WTC11 (cell line): ENCODE results near the gene FCHSD2. TPM values are rescaled to one million over a fixed set of nuclear protein-coding genes. Genes with fewer than 3 reads are reported as not detected.
A peak's percentile ranks its signal among the peaks of the same experiment; 100 is the strongest.

Source experiments
- ATAC-seq: fragments of 200-7000 bp; cut with Tn5 transposase; 2 replicates; pipeline ENCODE4 v1.10.0; 2021; ENCODE audit warnings: mild to moderate bottlenecking, moderate library complexity
- CTCF ChIA-PET: fragments of 300-600 bp; sonication (Branson Sonifier 250); formaldehyde crosslinking; loops from one replicate; lab custom pipeline; 2021; ENCODE audit warnings: antibody characterized with exemption; lab: Charles Lee
- POLR2A ChIA-PET: fragments of 350-600 bp; sonication (Branson Sonifier 250); formaldehyde crosslinking; loops from one replicate; lab custom pipeline; 2021; ENCODE audit warnings: antibody characterized with exemption; lab: Charles Lee
- DNase-seq: peaks from one replicate; pipeline ENCODE4 v3.0.0; 2021; ENCODE audit warnings: low spot score
- H3K27ac Mint-ChIP-seq: 2 replicates; pipeline ENCODE4 v1.8.0; 2021; ENCODE audit warnings: mixed read lengths
- H3K27me3 Mint-ChIP-seq: 2 replicates; pipeline ENCODE4 v1.8.0; 2021; ENCODE audit warnings: low read depth, mild to moderate bottlenecking, moderate library complexity, mixed read lengths
- H3K36me3 Mint-ChIP-seq: 2 replicates; pipeline ENCODE4 v1.8.0; 2021; ENCODE audit warnings: mixed read lengths
- H3K4me1 Mint-ChIP-seq: 2 replicates; pipeline ENCODE4 v1.8.0; 2022; ENCODE audit warnings: mixed read lengths
- H3K4me3 Mint-ChIP-seq: 2 replicates; pipeline ENCODE4 v1.8.0; 2021; ENCODE audit warnings: mild to moderate bottlenecking, moderate library complexity, mixed read lengths
- H3K9me3 Mint-ChIP-seq: 2 replicates; pipeline ENCODE4 v1.8.0; 2021; ENCODE audit warnings: mixed read lengths
- ATF1 ChIP-seq: sonication (generic); formaldehyde crosslinking; IDR thresholded peaks from 2 replicates; pipeline ENCODE4 v1.8.1; 2023; ENCODE audit warnings: mild to moderate bottlenecking, moderate library complexity, missing genetic modification reagents
- CBFB ChIP-seq: sonication (generic); formaldehyde crosslinking; IDR thresholded peaks from 2 replicates; pipeline ENCODE4 v1.8.1; 2022; ENCODE audit warnings: mild to moderate bottlenecking, low read depth, missing genetic modification reagents
- CREM ChIP-seq: sonication (generic); formaldehyde crosslinking; IDR thresholded peaks from 2 replicates; pipeline ENCODE4 v1.8.1; 2022; ENCODE audit warnings: mild to moderate bottlenecking, missing genetic modification reagents, moderate library complexity
- FOXK1 ChIP-seq: sonication (generic); formaldehyde crosslinking; IDR thresholded peaks from 2 replicates; pipeline ENCODE4 v1.8.0; 2022; ENCODE audit warnings: mild to moderate bottlenecking, moderate library complexity, missing genetic modification reagents
- FOXP1 ChIP-seq: sonication (generic); formaldehyde crosslinking; IDR thresholded peaks from 2 replicates; pipeline ENCODE4 v1.8.0; 2022; ENCODE audit warnings: missing genetic modification reagents, mild to moderate bottlenecking, moderate library complexity, borderline replicate concordance
- GABPB1 ChIP-seq: sonication (generic); formaldehyde crosslinking; IDR thresholded peaks from 2 replicates; pipeline ENCODE4 v1.8.1; 2023; ENCODE audit warnings: mild to moderate bottlenecking, missing genetic modification reagents
- HMGA2 ChIP-seq: fragments of 250-450 bp; sonication (Bioruptor Pico); IDR thresholded peaks from 2 replicates; pipeline ENCODE4 v1.4.0; 2021; ENCODE audit warnings: mild to moderate bottlenecking, moderate library complexity
- SP1 ChIP-seq: sonication (generic); formaldehyde crosslinking; conservative IDR thresholded peaks from 2 replicates; pipeline ENCODE4 v1.8.1; 2022; ENCODE audit warnings: missing genetic modification reagents
- TEAD4 ChIP-seq: sonication (generic); formaldehyde crosslinking; IDR thresholded peaks from 2 replicates; pipeline ENCODE4 v1.8.0; 2022; ENCODE audit warnings: mild to moderate bottlenecking, missing genetic modification reagents
- ZNF219 ChIP-seq: sonication (generic); formaldehyde crosslinking; IDR thresholded peaks from 2 replicates; pipeline ENCODE4 v1.8.0; 2023; ENCODE audit warnings: missing genetic modification reagents, mild to moderate bottlenecking, borderline replicate concordance
- ZNF263 ChIP-seq: sonication (generic); formaldehyde crosslinking; IDR thresholded peaks from 2 replicates; pipeline ENCODE4 v1.8.1; 2022; ENCODE audit warnings: low read depth, mild to moderate bottlenecking, moderate library complexity, missing genetic modification reagents
- ZNF396 ChIP-seq: fragments of 250-450 bp; sonication (Bioruptor Pico); IDR thresholded peaks from 2 replicates; pipeline ENCODE4 v1.8.0; 2021; ENCODE audit warnings: mild to moderate bottlenecking, moderate library complexity, borderline replicate concordance
- ZNF416 ChIP-seq: fragments of 250-450 bp; sonication (Bioruptor Pico); IDR thresholded peaks from 2 replicates; pipeline ENCODE4 v1.9.0; 2021; ENCODE audit warnings: mild to moderate bottlenecking, inconsistent platforms
- ZNF671 ChIP-seq: fragments of 250-450 bp; sonication (Bioruptor Pico); IDR thresholded peaks from 2 replicates; pipeline ENCODE4 v1.8.0; 2021; ENCODE audit warnings: mild to moderate bottlenecking
- total RNA-seq: library from RNA; stranded (reverse); gene quantifications from 3 replicates; pipeline ENCODE4 v1.2.3, GENCODE V29; 2021
- TF ChIP-seq, protein P1 (sequence below): fragments of 250-450 bp; sonication (Bioruptor Pico); conservative IDR thresholded peaks from 2 replicates; pipeline ENCODE4 v1.9.0; 2021; ENCODE audit warnings: mild to moderate bottlenecking
- TF ChIP-seq, protein P2 (sequence below): sonication (generic); formaldehyde crosslinking; IDR thresholded peaks from 2 replicates; pipeline ENCODE4 v1.8.1; 2023; ENCODE audit warnings: mild to moderate bottlenecking, moderate library complexity, missing genetic modification reagents
- TF ChIP-seq, protein P3 (sequence below): fragments of 250-450 bp; sonication (Bioruptor Pico); IDR thresholded peaks from 2 replicates; pipeline ENCODE4 v1.8.0; 2021; ENCODE audit warnings: mild to moderate bottlenecking
- TF ChIP-seq, protein P4 (sequence below): sonication (generic); formaldehyde crosslinking; IDR thresholded peaks from 2 replicates; pipeline ENCODE4 v1.8.0; 2023; ENCODE audit warnings: mild to moderate bottlenecking, missing genetic modification reagents
- TF ChIP-seq, protein P5 (sequence below): sonication (generic); formaldehyde crosslinking; IDR thresholded peaks from 2 replicates; pipeline ENCODE4 v1.8.1; 2022; ENCODE audit warnings: missing genetic modification reagents, borderline replicate concordance
- TF ChIP-seq, protein P6 (sequence below): sonication (generic); formaldehyde crosslinking; conservative IDR thresholded peaks from 2 replicates; pipeline ENCODE4 v1.8.1; 2022; ENCODE audit warnings: mild to moderate bottlenecking, missing genetic modification reagents
- TF ChIP-seq, protein P7 (sequence below): fragments of 250-450 bp; sonication (Bioruptor Pico); IDR thresholded peaks from 2 replicates; pipeline ENCODE4 v2.1.2; 2022; ENCODE audit warnings: mild to moderate bottlenecking, moderate library complexity
- TF ChIP-seq, protein P8 (sequence below): sonication (generic); formaldehyde crosslinking; IDR thresholded peaks from 2 replicates; pipeline ENCODE4 v1.8.1; 2023; ENCODE audit warnings: mild to moderate bottlenecking, missing genetic modification reagents, moderate library complexity

FCHSD2 gene
- total RNA-seq, 1 experiment from 2014 or later: 10.1 TPM

DNA sequence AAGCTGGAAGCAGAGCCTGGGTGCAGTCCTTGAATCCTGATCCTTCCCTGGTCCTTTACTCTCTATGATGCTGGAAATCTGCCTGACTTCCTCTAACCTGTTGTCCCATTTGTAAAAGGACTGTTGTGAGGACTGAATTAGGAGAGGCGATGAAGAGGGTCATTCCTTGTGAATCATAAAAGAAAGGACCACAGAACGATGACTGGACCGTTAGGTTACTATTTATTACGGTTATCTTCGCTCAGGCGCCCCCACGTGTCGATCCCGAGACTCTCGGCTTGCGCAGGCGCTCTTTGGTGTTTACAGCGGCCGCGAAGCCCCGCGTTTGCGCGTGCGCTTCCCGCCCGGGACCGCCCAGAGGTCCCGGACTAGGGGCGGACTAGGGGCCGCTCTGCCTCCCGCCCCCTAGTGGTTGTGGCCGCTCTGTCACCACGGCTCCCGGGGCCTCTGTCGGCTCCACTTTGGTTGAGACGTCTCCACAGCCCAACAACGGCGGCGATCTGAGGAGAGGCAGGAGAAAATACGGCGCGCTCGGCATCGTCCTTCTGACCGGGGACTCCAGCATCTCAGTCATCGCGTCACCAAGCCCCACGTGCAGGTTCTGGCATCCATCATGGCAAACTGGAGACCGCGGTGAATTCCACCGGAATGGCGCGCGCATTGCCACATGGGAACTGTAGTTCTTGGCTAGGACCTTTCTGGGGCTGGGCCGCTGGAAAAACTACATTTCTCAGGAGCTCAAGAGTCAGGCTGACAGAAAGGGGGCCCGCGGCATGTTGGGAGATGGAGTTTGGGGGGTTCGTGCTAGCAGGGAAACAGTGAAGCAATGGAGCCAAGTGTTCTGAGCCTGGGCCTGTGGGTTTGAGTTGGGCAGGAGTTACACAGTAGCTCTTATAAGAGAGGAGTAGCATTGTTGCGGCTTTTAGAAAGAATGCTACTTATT, 348.4 kb downstream of the FCHSD2 start, which contains the start of gene STARD10 (continued):
- TF ChIP-seq, protein P1, sequence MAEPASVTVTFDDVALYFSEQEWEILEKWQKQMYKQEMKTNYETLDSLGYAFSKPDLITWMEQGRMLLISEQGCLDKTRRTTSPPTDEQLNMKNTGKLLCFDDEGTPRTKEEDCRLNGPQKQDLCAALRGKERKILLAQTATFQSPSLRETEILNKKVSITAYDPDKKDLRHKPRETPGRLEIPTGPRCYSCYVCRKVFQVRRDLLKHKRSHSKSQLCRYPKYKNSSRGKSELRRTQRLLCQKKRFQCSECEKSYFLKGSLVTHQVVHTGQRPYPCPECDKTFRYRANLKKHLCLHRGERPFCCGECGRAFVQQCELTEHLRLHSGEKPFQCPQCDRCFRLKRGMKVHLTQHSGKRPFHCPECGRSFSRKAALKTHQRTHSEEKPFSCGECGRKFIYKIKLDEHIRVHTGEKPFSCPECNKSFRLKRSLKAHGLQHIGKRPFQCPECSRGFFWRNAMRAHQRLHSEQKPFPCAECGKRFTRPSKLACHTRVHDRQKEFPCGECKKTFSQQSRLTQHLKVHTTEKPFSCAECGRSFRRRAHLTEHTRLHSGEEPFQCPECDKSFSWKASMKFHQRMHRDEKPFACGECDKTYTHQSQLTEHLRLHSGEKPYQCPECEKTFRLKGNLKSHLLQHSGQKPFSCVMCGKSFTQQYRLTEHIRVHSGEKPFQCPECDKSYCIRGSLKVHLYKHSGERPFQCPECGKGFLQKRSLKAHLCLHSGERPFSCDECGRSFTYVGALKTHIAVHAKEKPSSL (CRISPR knock-in tag): no peak
- TF ChIP-seq ZNF416 (CRISPR knock-in tag) (0 out of 2 replicates have a peak, but pooled peaks have one; percentile 24), FOXP1 (CRISPR knock-in tag) (peak; percentile 26; the same call in 1 of the 2 replicates), CREM (CRISPR knock-in tag) (peak; percentile 66; the same call in 1 of the 2 replicates), ZNF671 (CRISPR knock-in tag) (no peak), FOXK1 (peak; percentile 93)
- TF ChIP-seq, protein P2, sequence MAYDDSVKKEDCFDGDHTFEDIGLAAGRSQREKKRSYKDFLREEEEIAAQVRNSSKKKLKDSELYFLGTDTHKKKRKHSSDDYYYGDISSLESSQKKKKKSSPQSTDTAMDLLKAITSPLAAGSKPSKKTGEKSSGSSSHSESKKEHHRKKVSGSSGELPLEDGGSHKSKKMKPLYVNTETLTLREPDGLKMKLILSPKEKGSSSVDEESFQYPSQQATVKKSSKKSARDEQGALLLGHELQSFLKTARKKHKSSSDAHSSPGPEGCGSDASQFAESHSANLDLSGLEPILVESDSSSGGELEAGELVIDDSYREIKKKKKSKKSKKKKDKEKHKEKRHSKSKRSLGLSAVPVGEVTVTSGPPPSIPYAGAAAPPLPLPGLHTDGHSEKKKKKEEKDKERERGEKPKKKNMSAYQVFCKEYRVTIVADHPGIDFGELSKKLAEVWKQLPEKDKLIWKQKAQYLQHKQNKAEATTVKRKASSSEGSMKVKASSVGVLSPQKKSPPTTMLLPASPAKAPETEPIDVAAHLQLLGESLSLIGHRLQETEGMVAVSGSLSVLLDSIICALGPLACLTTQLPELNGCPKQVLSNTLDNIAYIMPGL (CRISPR knock-in tag): peak; percentile 97; the same call in 1 of the 2 replicates
- TF ChIP-seq, protein P3, sequence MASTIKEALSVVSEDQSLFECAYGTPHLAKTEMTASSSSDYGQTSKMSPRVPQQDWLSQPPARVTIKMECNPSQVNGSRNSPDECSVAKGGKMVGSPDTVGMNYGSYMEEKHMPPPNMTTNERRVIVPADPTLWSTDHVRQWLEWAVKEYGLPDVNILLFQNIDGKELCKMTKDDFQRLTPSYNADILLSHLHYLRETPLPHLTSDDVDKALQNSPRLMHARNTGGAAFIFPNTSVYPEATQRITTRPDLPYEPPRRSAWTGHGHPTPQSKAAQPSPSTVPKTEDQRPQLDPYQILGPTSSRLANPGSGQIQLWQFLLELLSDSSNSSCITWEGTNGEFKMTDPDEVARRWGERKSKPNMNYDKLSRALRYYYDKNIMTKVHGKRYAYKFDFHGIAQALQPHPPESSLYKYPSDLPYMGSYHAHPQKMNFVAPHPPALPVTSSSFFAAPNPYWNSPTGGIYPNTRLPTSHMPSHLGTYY (CRISPR knock-in tag): no peak

DNA sequence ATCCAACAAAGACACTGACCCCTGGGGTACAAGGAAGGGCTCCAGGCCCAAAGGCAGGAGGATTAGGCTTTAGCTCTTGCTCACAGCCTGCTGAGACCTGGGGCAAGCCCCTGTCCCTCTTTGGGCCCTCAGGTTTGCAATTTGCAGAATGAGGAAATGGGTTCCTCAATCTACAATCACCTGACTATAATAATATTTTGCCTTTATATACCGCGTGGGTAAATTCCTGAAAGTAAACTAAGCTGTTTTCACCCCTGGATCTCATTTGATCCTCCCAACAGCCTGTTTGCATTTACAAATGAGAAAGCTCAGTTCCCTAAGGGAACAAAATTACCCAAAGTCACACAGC, 349.1 kb downstream of the FCHSD2 start:
- ChIA-PET POLR2A (interaction anchor here (1.4 kb wide), 1 partner anchor 61 kb away, joined by 3 read pairs; no protein-coding TSS in a partner anchor), CTCF (interaction anchor here (0.6 to 4.5 kb wide), 13 partner anchors 11 to 394 kb away, joined by 3 to 81 read pairs (median 5); partner anchors contain the start of gene ATG16L2)
- H3K4me1 Mint-ChIP-seq: peaks cover 18% of the 10 kb centered on the region
- H3K27ac Mint-ChIP-seq: no peak overlapping the region; the same call in 1 of the 2 replicates
- peak overlapping the region; percentile 98 for H3K4me3 Mint-ChIP-seq
- no peak for DNase-seq
- no peak for ATAC-seq
- no peaks in the 10 kb centered on the region for H3K9me3 Mint-ChIP-seq
- no peaks in the 10 kb centered on the region for H3K36me3 Mint-ChIP-seq
- H3K27me3 Mint-ChIP-seq: no peaks in the 10 kb centered on the region
- TF ChIP-seq TEAD4 (CRISPR knock-in tag) (no peak), ZNF263 (CRISPR knock-in tag) (no peak), HMGA2 (CRISPR knock-in tag) (no peak), SP1 (CRISPR knock-in tag) (no peak), FOXP1 (CRISPR knock-in tag) (no peak), GABPB1 (CRISPR knock-in tag) (no peak), ZNF396 (CRISPR knock-in tag) (no peak), ATF1 (CRISPR knock-in tag) (no peak), ZNF219 (CRISPR knock-in tag) (no peak), CBFB (CRISPR knock-in tag) (no peak)
- TF ChIP-seq, protein P4, sequence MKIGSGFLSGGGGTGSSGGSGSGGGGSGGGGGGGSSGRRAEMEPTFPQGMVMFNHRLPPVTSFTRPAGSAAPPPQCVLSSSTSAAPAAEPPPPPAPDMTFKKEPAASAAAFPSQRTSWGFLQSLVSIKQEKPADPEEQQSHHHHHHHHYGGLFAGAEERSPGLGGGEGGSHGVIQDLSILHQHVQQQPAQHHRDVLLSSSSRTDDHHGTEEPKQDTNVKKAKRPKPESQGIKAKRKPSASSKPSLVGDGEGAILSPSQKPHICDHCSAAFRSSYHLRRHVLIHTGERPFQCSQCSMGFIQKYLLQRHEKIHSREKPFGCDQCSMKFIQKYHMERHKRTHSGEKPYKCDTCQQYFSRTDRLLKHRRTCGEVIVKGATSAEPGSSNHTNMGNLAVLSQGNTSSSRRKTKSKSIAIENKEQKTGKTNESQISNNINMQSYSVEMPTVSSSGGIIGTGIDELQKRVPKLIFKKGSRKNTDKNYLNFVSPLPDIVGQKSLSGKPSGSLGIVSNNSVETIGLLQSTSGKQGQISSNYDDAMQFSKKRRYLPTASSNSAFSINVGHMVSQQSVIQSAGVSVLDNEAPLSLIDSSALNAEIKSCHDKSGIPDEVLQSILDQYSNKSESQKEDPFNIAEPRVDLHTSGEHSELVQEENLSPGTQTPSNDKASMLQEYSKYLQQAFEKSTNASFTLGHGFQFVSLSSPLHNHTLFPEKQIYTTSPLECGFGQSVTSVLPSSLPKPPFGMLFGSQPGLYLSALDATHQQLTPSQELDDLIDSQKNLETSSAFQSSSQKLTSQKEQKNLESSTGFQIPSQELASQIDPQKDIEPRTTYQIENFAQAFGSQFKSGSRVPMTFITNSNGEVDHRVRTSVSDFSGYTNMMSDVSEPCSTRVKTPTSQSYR: no peak
- TF ChIP-seq, protein P5, sequence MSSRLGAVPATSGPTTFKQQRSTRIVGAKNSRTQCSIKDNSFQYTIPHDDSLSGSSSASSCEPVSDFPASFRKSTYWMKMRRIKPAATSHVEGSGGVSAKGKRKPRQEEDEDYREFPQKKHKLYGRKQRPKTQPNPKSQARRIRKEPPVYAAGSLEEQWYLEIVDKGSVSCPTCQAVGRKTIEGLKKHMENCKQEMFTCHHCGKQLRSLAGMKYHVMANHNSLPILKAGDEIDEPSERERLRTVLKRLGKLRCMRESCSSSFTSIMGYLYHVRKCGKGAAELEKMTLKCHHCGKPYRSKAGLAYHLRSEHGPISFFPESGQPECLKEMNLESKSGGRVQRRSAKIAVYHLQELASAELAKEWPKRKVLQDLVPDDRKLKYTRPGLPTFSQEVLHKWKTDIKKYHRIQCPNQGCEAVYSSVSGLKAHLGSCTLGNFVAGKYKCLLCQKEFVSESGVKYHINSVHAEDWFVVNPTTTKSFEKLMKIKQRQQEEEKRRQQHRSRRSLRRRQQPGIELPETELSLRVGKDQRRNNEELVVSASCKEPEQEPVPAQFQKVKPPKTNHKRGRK (CRISPR knock-in tag): no peak
- TF ChIP-seq, protein P6, sequence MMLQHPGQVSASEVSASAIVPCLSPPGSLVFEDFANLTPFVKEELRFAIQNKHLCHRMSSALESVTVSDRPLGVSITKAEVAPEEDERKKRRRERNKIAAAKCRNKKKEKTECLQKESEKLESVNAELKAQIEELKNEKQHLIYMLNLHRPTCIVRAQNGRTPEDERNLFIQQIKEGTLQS (CRISPR knock-in tag): no peak
- TF ChIP-seq, protein P7, sequence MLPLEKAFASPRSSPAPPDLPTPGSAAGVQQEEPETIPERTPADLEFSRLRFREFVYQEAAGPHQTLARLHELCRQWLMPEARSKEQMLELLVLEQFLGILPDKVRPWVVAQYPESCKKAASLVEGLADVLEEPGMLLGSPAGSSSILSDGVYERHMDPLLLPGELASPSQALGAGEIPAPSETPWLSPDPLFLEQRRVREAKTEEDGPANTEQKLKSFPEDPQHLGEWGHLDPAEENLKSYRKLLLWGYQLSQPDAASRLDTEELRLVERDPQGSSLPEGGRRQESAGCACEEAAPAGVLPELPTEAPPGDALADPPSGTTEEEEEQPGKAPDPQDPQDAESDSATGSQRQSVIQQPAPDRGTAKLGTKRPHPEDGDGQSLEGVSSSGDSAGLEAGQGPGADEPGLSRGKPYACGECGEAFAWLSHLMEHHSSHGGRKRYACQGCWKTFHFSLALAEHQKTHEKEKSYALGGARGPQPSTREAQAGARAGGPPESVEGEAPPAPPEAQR (CRISPR knock-in tag): no peak
- TF ChIP-seq, protein P8, sequence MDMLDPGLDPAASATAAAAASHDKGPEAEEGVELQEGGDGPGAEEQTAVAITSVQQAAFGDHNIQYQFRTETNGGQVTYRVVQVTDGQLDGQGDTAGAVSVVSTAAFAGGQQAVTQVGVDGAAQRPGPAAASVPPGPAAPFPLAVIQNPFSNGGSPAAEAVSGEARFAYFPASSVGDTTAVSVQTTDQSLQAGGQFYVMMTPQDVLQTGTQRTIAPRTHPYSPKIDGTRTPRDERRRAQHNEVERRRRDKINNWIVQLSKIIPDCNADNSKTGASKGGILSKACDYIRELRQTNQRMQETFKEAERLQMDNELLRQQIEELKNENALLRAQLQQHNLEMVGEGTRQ (CRISPR knock-in tag): no peak
